Islet of Langerhans (tissue), 1 donor: Measurements from ENCODE around the gene SNCAIP.
"Not testable (repeated sequence)": the region's sequence is repeated elsewhere in the genome, so short reads cannot be mapped to it uniquely, and the experiment has no call there.

ENCODE experiments used
- FAIRE-seq: peaks from one replicate; lab custom pipeline; 2011; peaks lifted over from hg19 to GRCh38; lab: Jason Lieb, UNC

SNCAIP gene

GRCh38 chr5:122315521-122315920 lies 3.5 kb downstream of the SNCAIP start:
- no peak for FAIRE-seq

GRCh38 chr5:122316656-122317055 lies 4.6 kb downstream of the SNCAIP start:
- no peak for FAIRE-seq

GRCh38 chr5:122319897-122320296 lies 7.9 kb downstream of the SNCAIP start:
- no peak for FAIRE-seq

GRCh38 chr5:122321921-122322320 lies 9.9 kb downstream of the SNCAIP start:
- FAIRE-seq: no peak

GRCh38 chr5:122322801-122323548 lies 10.9 kb downstream of the SNCAIP start:
- no peak for FAIRE-seq

- FAIRE-seq: no peak
Observed at GRCh38 chr5:122323738-122324137, 11.7 kb downstream of the SNCAIP start.

GRCh38 chr5:122327110-122327509 lies 15.1 kb downstream of the SNCAIP start:
- no peak for FAIRE-seq

GRCh38 chr5:122330881-122331280 lies 18.8 kb downstream of the SNCAIP start:
- no peak for FAIRE-seq

- FAIRE-seq: no peak
Observed at GRCh38 chr5:122332599-122333555, 20.8 kb downstream of the SNCAIP start.

- FAIRE-seq: no peak
Observed at GRCh38 chr5:122333564-122333963, 21.5 kb downstream of the SNCAIP start.

- no peak for FAIRE-seq
Observed at GRCh38 chr5:122339591-122339990, 27.6 kb downstream of the SNCAIP start.

GRCh38 chr5:122341087-122341486 lies 29.1 kb downstream of the SNCAIP start:
- no peak for FAIRE-seq

GRCh38 chr5:122342256-122342655 lies 30.2 kb downstream of the SNCAIP start:
- FAIRE-seq: no peak

GRCh38 chr5:122346897-122347581 lies 35.0 kb downstream of the SNCAIP start:
- no peak for FAIRE-seq

GRCh38 chr5:122350496-122350895 lies 38.5 kb downstream of the SNCAIP start:
- no peak for FAIRE-seq

- FAIRE-seq: no peak
Observed at GRCh38 chr5:122351416-122352157, 39.5 kb downstream of the SNCAIP start.

- no peak for FAIRE-seq
Observed at GRCh38 chr5:122352331-122352730, 40.3 kb downstream of the SNCAIP start.

GRCh38 chr5:122353361-122353760 lies 41.3 kb downstream of the SNCAIP start:
- FAIRE-seq: not testable (repeated sequence)

- FAIRE-seq: no peak
Observed at GRCh38 chr5:122354293-122354692, 42.3 kb downstream of the SNCAIP start.

- FAIRE-seq: no peak
Observed at GRCh38 chr5:122355324-122355723, 43.3 kb downstream of the SNCAIP start.

- FAIRE-seq: no peak
Observed at GRCh38 chr5:122356855-122357254, 44.8 kb downstream of the SNCAIP start.

- FAIRE-seq: no peak
Observed at GRCh38 chr5:122358372-122358979, 46.4 kb downstream of the SNCAIP start.
